ENCODE results near the gene TMEM45B. TPM values are rescaled to one million over a fixed set of nuclear protein-coding genes. Genes with fewer than 3 reads are reported as not detected.
"Not testable (repeated sequence)": the region's sequence is repeated elsewhere in the genome, so short reads cannot be mapped to it uniquely, and the experiment has no call there.

The TMEM45B gene
- total and polyA plus RNA-seq, 3 experiments from 2014 or later, result 0.44 to 1.6 (median 0.58) TPM

GRCh38 chr11:129792663-129793062 lies 23.0 kb upstream of the TMEM45B start:
- H3K4me1 Mint-ChIP-seq, result peaks cover 6 to 7% (median 7%) of the 10 kb centered on the region in 3 donors
- Histone ChIP-seq H3K36me3 (ENCODE audit: insufficient read depth, low read length) (no peaks in the 10 kb centered on the region), H3K27ac (ENCODE audit: low read depth, low read length) (no peak overlapping the region), H3K27me3 (ENCODE audit: insufficient read depth, low read length, poor library complexity, severe bottlenecking) (no peaks in the 10 kb centered on the region), H3K4me1 (ENCODE audit: insufficient read depth, low read length) (peaks cover 6% of the 10 kb centered on the region), H3K9me3 (ENCODE audit: low read length) (no peaks in the 10 kb centered on the region), H3K4me3 (ENCODE audit: low read length) (no peak overlapping the region)
- peaks cover 4 to 31% of the 10 kb centered on the region in 2 donors for H3K27me3 Mint-ChIP-seq
- ChIA-PET POLR2A (no interaction called here), CTCF (no interaction called here)
- H3K9me3 Mint-ChIP-seq, result peaks cover 5 to 11% (median 7%) of the 10 kb centered on the region in 5 donors
- DNase-seq, result no peak
- H3K36me3 Mint-ChIP-seq, result no peaks in the 10 kb centered on the region
- H3K27ac Mint-ChIP-seq, result no peak overlapping the region
- H3K4me3 Mint-ChIP-seq, result no peak overlapping the region

GRCh38 chr11:129795089-129795488 lies 20.6 kb upstream of the TMEM45B start:
- POLR2A ChIA-PET, result no interaction called here
- no peaks in the 10 kb centered on the region for H3K27me3 ChIP-seq (ENCODE audit: insufficient read depth, low read length, poor library complexity, severe bottlenecking)
- no peak for DNase-seq
- no peak overlapping the region for H3K4me3 ChIP-seq (ENCODE audit: low read length)
- H3K9me3 Mint-ChIP-seq, result peaks cover 11 to 24% (median 15%) of the 10 kb centered on the region in 5 donors
- no peak overlapping the region for H3K27ac ChIP-seq (ENCODE audit: low read depth, low read length)
- no peaks in the 10 kb centered on the region for H3K36me3 Mint-ChIP-seq
- H3K4me1 Mint-ChIP-seq, result peaks cover 4 to 11% (median 5%) of the 10 kb centered on the region in 3 donors
- CTCF ChIA-PET, result no interaction called here
- H3K36me3 ChIP-seq (ENCODE audit: insufficient read depth, low read length), result no peaks in the 10 kb centered on the region
- peaks cover 5% of the 10 kb centered on the region for H3K4me1 ChIP-seq (ENCODE audit: insufficient read depth, low read length)
- H3K27me3 Mint-ChIP-seq, result peaks cover 5 to 48% of the 10 kb centered on the region in 2 donors
- H3K4me3 Mint-ChIP-seq, result no peak overlapping the region
- H3K9me3 ChIP-seq (ENCODE audit: low read length), result no peaks in the 10 kb centered on the region
- H3K27ac Mint-ChIP-seq, result no peak overlapping the region

GRCh38 chr11:129798212-129798611 lies 17.4 kb upstream of the TMEM45B start:
- H3K36me3 Mint-ChIP-seq, result peaks cover 0 to 3% (median 0%) of the 10 kb centered on the region in 3 donors
- Histone ChIP-seq H3K9me3 (ENCODE audit: low read length) (no peaks in the 10 kb centered on the region), H3K4me1 (ENCODE audit: insufficient read depth, low read length) (peaks cover 5% of the 10 kb centered on the region), H3K4me3 (ENCODE audit: low read length) (no peak overlapping the region), H3K27me3 (ENCODE audit: insufficient read depth, low read length, poor library complexity, severe bottlenecking) (no peaks in the 10 kb centered on the region), H3K36me3 (ENCODE audit: insufficient read depth, low read length) (no peaks in the 10 kb centered on the region), H3K27ac (ENCODE audit: low read depth, low read length) (no peak overlapping the region)
- CTCF ChIA-PET, result interaction anchor here (1.0 kb wide), 1 partner anchor 11 kb away, joined by 4 read pairs; no protein-coding TSS in a partner anchor
- POLR2A ChIA-PET, result no interaction called here
- peaks cover 11 to 27% (median 19%) of the 10 kb centered on the region in 5 donors for H3K9me3 Mint-ChIP-seq
- DNase-seq, result no peak
- H3K27ac Mint-ChIP-seq, result no peak overlapping the region
- peaks cover 3 to 10% (median 7%) of the 10 kb centered on the region in 3 donors for H3K4me1 Mint-ChIP-seq
- no peak overlapping the region for H3K4me3 Mint-ChIP-seq
- peaks cover 9 to 56% of the 10 kb centered on the region in 2 donors for H3K27me3 Mint-ChIP-seq

- H3K9me3 Mint-ChIP-seq, result peaks cover 9 to 28% (median 19%) of the 10 kb centered on the region in 5 donors
- H3K27ac ChIP-seq (ENCODE audit: low read depth, low read length); DNase-seq; CTCF ChIA-PET; H3K36me3 ChIP-seq (ENCODE audit: insufficient read depth, low read length); H3K36me3 Mint-ChIP-seq; H3K27me3 ChIP-seq (ENCODE audit: insufficient read depth, low read length, poor library complexity, severe bottlenecking); H3K4me3 ChIP-seq (ENCODE audit: low read length); H3K4me3 Mint-ChIP-seq; POLR2A ChIA-PET; H3K27ac Mint-ChIP-seq; H3K9me3 ChIP-seq (ENCODE audit: low read length): not testable (repeated sequence)
- H3K27me3 Mint-ChIP-seq, result peaks cover 19 to 64% of the 10 kb centered on the region in 2 donors
- H3K4me1 Mint-ChIP-seq, result peaks cover 18 to 28% (median 24%) of the 10 kb centered on the region in 3 donors
- H3K4me1 ChIP-seq (ENCODE audit: insufficient read depth, low read length), result peaks cover 21% of the 10 kb centered on the region
Observed at GRCh38 chr11:129800162-129800561, 15.5 kb upstream of the TMEM45B start.

GRCh38 chr11:129800655-129801054 lies 15.0 kb upstream of the TMEM45B start:
- Histone ChIP-seq H3K9me3 (ENCODE audit: low read length) (no peaks in the 10 kb centered on the region), H3K27ac (ENCODE audit: low read depth, low read length) (no peak overlapping the region), H3K4me3 (ENCODE audit: low read length) (no peak overlapping the region), H3K4me1 (ENCODE audit: insufficient read depth, low read length) (peaks cover 21% of the 10 kb centered on the region), H3K27me3 (ENCODE audit: insufficient read depth, low read length, poor library complexity, severe bottlenecking) (no peaks in the 10 kb centered on the region), H3K36me3 (ENCODE audit: insufficient read depth, low read length) (no peaks in the 10 kb centered on the region)
- POLR2A ChIA-PET, result no interaction called here
- Mint-ChIP-seq H3K9me3 (peaks cover 4 to 24% (median 17%) of the 10 kb centered on the region in 5 donors), H3K27ac (no peak overlapping the region), H3K27me3 (peaks cover 19 to 65% of the 10 kb centered on the region in 2 donors), H3K36me3 (peaks cover 0 to 3% (median 0%) of the 10 kb centered on the region in 3 donors), H3K4me1 (peaks cover 18 to 29% (median 24%) of the 10 kb centered on the region in 3 donors), H3K4me3 (no peak overlapping the region)
- CTCF ChIA-PET, result no interaction called here
- DNase-seq, result no peak

GRCh38 chr11:129803533-129803932 lies 12.1 kb upstream of the TMEM45B start:
- ChIA-PET CTCF (interaction anchor here (1.9 kb wide), 1 partner anchor 10 kb away, joined by 7 read pairs; no protein-coding TSS in a partner anchor), POLR2A (no interaction called here)
- H3K36me3 ChIP-seq (ENCODE audit: insufficient read depth, low read length), result no peaks in the 10 kb centered on the region
- no peaks in the 10 kb centered on the region for H3K27me3 ChIP-seq (ENCODE audit: insufficient read depth, low read length, poor library complexity, severe bottlenecking)
- no peak overlapping the region for H3K4me3 ChIP-seq (ENCODE audit: low read length)
- peak overlapping the region in 3 of 7 donors; percentile 7 to 62 (median 24) for H3K4me3 Mint-ChIP-seq
- H3K9me3 ChIP-seq (ENCODE audit: low read length), result no peaks in the 10 kb centered on the region
- H3K36me3 Mint-ChIP-seq, result peaks cover 0 to 3% (median 0%) of the 10 kb centered on the region in 3 donors
- peaks cover 18 to 24% (median 23%) of the 10 kb centered on the region in 3 donors for H3K4me1 Mint-ChIP-seq
- H3K4me1 ChIP-seq (ENCODE audit: insufficient read depth, low read length), result peaks cover 21% of the 10 kb centered on the region
- H3K27ac Mint-ChIP-seq, result peak overlapping the region in 3 of 8 donors; percentile 7 to 36 (median 30)
- H3K27ac ChIP-seq (ENCODE audit: low read depth, low read length), result no peak overlapping the region
- peaks cover 0 to 22% (median 13%) of the 10 kb centered on the region in 5 donors for H3K9me3 Mint-ChIP-seq
- H3K27me3 Mint-ChIP-seq, result peaks cover 30 to 81% of the 10 kb centered on the region in 2 donors
- DNase-seq, result no peak

GRCh38 chr11:129804012-129804411 lies 11.6 kb upstream of the TMEM45B start:
- peak in 1 of 5 donors; percentile 52 for DNase-seq
- H3K4me1 Mint-ChIP-seq, result peaks cover 18 to 24% (median 23%) of the 10 kb centered on the region in 3 donors
- peaks cover 29 to 76% of the 10 kb centered on the region in 2 donors for H3K27me3 Mint-ChIP-seq
- Histone ChIP-seq H3K27ac (ENCODE audit: low read depth, low read length) (no peak overlapping the region), H3K4me1 (ENCODE audit: insufficient read depth, low read length) (peaks cover 21% of the 10 kb centered on the region), H3K36me3 (ENCODE audit: insufficient read depth, low read length) (no peaks in the 10 kb centered on the region), H3K27me3 (ENCODE audit: insufficient read depth, low read length, poor library complexity, severe bottlenecking) (no peaks in the 10 kb centered on the region), H3K4me3 (ENCODE audit: low read length) (no peak overlapping the region), H3K9me3 (ENCODE audit: low read length) (no peaks in the 10 kb centered on the region)
- ChIA-PET CTCF (interaction anchor here (1.9 kb wide), 1 partner anchor 10 kb away, joined by 7 read pairs; no protein-coding TSS in a partner anchor), POLR2A (no interaction called here)
- H3K36me3 Mint-ChIP-seq, result peaks cover 0 to 3% (median 0%) of the 10 kb centered on the region in 3 donors
- peak overlapping the region in 3 of 7 donors; percentile 7 to 62 (median 24) for H3K4me3 Mint-ChIP-seq
- peak overlapping the region in 3 of 8 donors; percentile 7 to 36 (median 30) for H3K27ac Mint-ChIP-seq
- peaks cover 0 to 19% (median 10%) of the 10 kb centered on the region in 5 donors for H3K9me3 Mint-ChIP-seq

GRCh38 chr11:129808241-129808640 lies 7.4 kb upstream of the TMEM45B start:
- H3K27ac ChIP-seq (ENCODE audit: low read depth, low read length); H3K4me3 ChIP-seq (ENCODE audit: low read length); H3K4me3 Mint-ChIP-seq; DNase-seq; H3K27me3 ChIP-seq (ENCODE audit: insufficient read depth, low read length, poor library complexity, severe bottlenecking); H3K9me3 Mint-ChIP-seq; POLR2A ChIA-PET; H3K9me3 ChIP-seq (ENCODE audit: low read length); CTCF ChIA-PET; H3K36me3 Mint-ChIP-seq; H3K36me3 ChIP-seq (ENCODE audit: insufficient read depth, low read length); H3K27ac Mint-ChIP-seq: not testable (repeated sequence)
- peaks cover 16% of the 10 kb centered on the region for H3K4me1 ChIP-seq (ENCODE audit: insufficient read depth, low read length)
- peaks cover 25 to 59% of the 10 kb centered on the region in 2 donors for H3K27me3 Mint-ChIP-seq
- H3K4me1 Mint-ChIP-seq, result peaks cover 16 to 28% (median 17%) of the 10 kb centered on the region in 3 donors

Measured in CD8-positive, alpha-beta memory T cell (primary cell).